HG03571 (cell line): ENCODE results near the gene AKAP7.
"Not testable (repeated sequence)": the region's sequence is repeated elsewhere in the genome, so short reads cannot be mapped to it uniquely, and the experiment has no call there.

ENCODE experiments used
- ATAC-seq: cut with Tn5 transposase; IDR thresholded peaks from one replicate; pipeline ENCODE4 v1.9.1; 2021; ENCODE audit not compliant: unreplicated experiment

Gene AKAP7

DNA sequence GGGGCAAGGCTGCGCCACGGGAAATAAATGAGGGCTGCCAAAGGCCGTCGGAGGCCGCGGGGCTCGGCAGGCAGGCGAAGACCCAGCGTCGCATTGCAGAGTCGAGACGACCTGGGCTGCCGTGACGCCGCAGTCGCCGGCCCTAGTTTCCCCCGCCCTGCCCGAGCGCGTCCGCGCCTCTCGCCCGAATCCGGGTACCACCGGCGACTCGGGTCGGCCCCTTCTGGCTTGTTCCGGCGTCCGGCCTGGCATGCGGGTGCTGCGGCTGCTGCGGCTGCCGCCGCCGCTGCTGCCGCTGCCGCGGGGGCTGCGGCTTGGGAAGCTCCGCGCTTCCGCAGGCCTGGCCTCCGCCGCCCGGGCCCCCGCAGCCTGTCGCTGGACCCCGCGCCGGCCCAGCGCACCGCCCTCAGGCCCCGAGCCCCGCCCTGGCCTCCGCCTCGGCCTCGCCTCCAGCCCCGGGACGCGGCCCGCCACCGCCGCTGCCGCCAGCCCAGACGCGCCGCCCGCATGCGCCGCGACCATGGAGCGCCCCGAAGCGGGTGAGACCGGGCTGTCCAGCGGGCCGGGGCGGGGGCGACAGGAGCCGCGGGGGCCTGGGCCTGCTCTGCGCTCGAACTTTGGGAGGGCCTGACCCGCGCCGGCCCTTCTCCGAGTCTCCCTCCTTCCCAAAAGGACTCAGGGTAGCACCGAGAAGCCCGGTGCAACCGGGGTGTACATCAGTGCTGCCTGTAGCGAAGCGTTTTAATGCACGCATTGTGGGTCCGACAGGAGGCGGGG lies at the start of gene AKAP7:
Gene AKAP7, plus strand, starts transcription at position 224 of the 777 bp plus-strand sequence. Its CDS starts 297 bp downstream, at position 521.
- peak; percentile 79 for ATAC-seq

DNA sequence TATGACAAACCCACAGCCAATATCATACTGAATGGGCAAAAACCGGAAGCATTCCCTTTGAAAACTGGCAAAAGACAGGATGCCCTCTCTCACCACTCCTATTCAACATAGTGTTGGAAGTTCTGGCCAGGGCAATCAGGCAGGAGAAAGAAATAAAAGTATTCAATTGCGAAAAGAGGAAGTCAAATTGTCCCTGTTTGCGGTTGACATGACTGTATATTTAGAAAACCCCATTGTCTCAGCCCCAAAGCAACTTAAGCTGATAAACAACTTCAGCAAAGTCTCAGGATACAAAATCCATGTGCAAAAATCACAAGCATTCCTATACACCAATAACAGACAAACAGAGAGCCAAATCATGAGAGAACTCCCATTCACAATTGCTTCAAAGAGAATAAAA lies 44.9 kb upstream of the AKAP7 start:
- not testable (repeated sequence) for ATAC-seq

DNA sequence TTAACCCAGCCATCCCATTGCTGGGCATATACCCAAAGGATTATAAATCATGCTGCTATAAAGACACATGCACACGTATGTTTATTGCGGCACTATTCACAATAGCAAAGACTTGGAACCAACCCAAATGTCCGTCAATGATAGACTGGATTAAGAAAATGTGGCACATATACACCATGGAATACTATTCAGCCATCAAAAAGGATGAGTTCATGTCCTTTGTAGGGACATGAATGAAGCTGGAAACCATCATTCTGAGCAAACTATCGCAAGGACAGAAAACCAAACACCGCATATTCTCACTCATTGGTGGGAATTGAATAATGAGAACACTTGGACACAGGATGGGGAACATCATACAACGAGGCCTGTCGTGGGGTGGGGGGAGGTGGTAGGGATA lies 43.3 kb upstream of the AKAP7 start:
- ATAC-seq, result not testable (repeated sequence)

DNA sequence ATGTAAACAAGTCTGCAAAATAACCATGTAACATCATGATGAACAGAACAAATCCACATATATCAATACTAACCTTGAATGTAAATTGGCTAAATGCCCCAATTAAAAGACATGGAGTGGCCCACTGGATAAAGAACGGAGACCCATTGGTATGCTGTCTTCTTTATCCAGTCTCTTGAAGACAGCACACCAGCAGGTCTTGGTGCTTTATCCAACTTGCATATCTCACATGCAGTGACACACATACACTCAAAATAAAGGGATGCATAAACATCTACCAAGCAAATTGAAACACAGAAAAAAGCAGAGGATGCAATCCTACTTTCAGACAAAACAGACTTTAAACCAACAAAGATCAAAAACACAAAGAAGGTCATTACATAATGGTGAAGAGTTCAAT lies 41.9 kb upstream of the AKAP7 start:
- no peak for ATAC-seq

DNA sequence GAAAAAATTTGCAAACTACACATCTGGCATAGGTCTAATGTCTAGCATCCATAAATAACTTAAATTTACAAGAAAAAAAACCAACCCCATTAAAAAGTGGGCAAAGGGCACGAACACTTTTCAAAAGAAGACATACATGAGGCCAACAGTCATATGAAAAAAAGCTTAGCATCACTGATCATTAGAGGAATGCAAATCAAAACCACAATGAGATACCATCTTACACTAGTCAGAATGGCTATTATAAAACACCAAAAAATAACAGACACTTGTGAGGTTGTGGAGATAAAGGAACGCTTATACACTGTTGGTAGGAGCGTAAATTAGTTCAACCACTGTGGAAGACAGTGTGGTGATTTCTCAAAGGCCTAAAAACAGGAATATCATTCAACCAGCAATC lies 38.5 kb upstream of the AKAP7 start:
- ATAC-seq, result no peak

DNA sequence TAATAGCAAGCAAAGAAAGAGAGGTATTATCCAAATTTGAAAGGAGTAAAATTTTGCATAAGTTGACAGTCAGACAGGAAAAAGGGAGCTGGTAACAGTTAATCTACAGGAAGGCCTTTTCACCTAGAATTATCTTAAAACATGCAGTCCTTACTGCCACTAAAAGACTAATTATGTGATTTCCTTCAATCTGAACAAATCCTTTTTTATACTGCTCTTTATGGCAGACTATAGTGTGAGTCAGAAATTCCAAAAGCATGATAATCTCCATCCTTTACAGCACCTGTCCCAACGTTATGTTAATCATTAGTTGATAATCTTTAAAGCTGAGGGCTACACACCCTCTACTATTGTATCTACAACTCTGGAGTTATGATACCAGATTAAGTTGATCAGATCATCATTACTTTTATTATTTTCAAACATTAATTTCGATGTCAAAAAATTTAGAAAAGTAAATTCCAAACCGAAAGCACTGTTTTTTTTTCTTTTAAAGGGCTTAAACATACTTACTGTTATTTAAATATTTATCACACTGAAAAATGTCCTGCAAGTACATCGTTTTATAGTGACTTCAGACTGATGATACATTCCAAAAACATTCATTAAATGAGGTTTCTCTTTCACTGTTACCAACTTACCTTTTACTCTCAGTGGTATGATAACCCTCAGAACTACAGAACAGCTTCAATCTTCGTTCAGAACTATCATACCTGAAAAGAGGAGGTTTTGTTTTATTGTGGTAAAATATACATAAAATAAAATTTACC lies 33.2 kb upstream of the AKAP7 start:
- ATAC-seq, result no peak

DNA sequence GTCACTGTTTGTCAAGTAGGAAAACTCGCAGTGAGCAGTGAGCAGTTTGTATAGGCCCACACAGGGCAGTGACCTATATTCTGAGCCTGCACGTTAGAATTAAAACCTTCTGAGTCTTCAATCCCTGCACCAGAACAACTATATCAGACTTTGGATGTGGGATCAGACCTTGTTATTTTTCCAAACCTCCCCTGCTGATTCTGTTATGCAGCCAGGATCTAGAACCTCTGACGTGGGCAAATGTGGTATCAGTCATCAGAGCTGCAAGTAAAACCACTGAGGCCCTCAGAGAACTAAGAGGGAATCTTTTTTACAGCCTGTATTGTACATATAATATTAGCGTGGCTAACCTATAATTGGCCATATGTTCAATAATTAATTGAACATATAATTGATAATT lies 32.0 kb upstream of the AKAP7 start:
- ATAC-seq, result no peak

DNA sequence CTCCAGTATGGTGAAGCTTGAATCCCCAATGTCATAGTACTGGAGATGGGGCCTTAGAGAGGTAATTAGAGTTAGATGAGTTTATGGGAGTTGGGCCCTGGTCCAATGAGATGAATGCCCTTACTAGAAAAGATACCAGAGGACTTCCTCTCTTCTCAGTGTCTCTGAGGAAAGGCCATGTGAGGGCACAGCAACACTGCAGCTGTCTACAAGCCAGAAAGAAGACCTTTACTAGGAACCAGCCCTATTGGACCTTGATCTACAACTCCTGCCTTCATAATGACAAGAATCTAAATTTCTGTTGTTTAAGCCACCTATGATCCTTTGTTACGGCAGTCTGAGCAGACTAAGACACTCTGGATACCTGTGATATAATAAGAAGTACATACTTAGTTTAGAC lies 31.4 kb upstream of the AKAP7 start:
- no peak for ATAC-seq

DNA sequence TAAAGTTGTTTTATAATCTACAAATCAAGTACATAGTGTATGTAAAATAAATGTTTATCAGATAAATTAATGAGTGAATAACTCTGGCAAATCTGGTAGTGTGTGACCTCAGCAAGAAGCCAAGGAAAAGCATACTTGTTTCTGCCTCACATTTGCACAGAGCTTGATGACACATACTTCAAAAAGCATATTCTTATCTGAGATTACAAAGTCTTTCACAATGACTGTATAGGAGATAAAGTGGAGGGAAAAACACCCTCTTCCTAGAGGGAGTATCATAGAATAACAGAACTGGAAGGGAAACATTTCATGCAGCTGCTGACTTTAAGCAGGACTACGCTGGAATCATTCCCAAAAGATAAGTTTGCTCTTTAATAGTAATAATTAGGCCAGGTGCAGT lies 28.1 kb upstream of the AKAP7 start:
- ATAC-seq, result no peak

DNA sequence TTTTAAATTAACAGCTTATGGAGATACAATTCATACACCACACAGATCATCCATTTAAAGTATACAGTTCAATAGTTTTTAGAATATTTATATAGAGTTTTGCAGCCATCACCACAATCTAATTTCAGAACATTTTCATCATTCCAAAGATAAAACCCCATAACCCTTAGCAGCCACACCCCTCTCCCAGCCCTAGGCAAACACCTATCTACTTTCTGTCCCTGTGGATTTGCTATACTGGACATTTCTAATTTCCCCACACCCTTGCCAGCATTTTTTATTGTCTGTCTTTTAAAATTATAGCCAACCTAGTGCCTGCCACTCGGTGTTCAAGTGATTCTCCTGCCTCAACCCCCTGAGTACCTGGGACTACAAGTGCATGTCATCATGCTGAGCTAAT lies 23.0 kb upstream of the AKAP7 start:
- ATAC-seq, result no peak

DNA sequence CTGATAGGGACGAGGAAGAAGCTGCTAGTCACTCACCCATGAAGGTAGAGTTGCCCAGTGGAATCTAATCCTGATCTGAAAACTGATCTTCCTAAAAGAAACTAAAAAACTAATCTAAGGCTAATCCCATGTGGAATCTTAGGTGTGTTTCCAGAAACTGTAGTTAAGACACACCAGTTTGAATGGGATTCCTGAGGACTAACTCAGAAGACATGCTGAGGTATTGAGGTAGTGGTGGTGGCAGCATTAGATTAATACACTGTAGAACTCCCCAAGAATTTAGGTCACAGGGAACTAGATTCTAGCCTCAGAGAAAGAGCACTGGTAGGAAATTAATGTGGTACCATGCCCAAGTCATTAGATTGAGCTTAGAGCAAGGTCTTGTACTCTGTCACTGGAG lies 19.6 kb upstream of the AKAP7 start:
- ATAC-seq, result no peak

DNA sequence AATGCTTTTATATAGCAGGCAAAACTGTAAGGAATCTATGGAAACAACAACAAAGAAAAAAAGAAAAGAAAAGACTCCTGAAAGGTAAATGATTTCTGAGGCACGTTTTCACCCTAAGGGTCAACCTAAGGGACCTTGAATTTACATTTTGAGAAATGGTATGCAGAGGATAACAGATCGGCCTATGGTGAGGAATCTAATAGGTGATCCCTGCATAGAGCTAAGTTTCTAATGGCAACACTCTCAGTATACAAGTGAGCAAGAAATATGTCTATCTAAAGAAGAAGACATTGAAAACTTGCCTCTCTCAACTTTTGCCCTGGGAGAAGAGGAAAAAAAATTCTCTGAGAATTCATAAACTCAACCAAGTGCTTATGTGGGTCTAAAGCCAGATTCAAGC lies 18.9 kb upstream of the AKAP7 start:
- no peak for ATAC-seq

DNA sequence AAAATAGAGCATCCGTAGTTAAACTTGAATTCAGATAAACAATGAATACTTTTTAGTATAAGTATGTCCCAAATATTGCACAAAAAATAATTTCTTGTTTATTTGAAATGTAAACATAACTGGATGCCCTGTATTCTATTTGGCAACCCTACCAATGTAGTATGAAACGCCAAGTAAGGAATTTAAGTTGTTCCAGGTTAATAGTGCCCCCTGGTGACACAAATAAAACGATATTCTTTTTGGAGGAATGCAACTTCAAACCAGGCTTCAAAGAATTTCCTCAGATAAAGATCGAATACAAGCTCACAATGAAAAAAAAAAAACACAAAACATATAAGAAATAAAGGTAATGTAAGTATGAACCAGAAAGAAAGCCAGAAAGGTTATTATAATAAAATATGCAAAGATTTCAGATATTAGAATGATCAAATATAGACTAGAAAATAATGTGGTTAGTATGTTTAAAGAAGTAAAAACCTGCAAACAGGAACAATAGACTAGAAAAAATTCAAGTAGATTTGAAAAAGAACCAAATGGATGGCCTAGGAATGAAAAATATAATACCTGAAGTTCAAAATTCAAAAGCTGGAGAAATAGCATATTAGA lies 18.4 kb upstream of the AKAP7 start:
- ATAC-seq, result no peak

DNA sequence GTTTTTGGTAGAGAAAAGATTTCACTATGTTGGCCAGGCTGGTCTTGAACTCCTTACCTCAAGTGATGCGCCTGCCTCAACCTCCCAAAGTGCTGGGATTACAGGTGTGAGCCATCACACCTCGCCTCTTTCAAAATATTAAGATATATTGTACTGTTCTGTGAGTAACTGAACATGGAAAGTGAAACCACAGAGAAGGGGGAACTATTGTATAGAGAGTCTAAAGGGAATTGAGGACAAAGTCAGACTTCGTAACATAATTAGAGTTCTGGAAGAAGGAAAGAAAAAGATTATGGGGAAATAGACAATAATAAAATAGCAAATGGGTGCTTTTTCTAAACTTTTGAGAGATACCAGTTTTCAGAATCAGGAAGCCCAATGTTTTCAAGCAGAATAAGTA lies 17.4 kb upstream of the AKAP7 start:
- no peak for ATAC-seq

DNA sequence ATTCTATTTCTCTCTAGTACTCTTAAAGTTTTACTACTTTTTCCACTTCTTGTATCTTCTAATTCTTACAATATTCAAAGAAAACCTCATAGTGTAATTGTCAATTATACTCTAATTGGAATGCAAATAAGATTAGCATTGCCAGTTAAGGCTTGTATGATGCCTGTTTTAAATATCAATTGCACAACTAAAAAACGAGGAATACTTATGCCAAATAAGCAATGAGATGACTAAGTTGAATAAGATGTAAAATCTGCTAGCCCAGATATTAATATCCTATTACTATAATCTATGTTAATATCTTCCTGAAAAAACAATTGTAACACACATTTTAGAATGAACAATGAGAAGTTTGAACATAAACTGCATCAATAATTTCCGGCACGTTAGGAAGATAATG lies 13.3 kb upstream of the AKAP7 start:
- ATAC-seq, result no peak

DNA sequence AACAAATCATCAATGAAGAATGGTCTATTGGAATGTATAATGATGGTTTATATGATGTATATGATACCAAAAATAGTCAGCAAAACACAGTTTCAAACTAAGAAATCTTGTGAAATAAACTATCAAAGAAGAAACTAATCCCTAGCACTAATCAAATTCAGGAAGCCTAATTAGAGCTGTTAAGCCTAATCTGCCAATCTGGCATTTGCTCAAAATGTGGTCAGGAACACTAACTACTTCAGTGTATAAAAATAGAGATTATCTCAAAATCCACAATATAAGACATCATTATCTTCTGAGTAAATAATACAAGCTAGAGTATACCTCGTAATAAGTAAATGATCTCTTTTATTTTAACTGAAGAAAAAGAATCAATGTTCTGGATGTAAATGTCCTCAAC lies 12.8 kb upstream of the AKAP7 start:
- no peak for ATAC-seq

DNA sequence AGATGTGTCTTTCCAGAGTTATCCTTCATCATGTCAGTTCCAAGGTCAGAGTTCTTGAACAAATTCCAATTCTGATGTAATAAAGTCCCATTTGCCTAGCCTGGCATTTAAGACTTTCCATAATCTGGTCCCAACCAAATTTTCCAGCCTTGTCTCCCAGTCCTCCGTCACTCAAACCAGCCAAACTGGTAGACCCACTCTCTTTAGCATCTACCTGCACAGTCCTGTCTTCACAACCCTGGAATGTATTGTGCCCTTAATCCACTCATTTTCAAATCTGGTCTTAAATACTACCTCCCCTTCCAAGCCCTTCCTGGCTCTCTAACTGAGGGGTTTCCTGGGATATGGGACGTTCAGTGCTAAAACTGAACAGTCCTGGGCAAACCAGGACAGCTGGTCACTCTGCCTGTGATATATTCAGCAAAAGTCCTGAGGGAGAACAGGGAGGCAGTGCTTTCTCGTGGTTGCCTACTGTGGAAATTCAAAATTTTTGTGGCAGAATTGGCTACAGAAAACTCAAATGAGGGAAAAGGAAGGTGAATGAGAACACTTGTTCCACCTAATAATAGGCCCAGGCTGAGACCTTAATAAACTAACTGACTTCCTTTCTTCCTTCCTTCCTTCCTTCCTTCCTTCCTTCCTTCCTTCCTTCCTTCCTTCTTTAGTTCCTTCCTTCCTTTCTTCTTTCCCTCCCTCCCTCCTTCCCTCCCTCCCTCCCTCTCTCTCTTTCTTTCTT lies 10.8 kb upstream of the AKAP7 start:
- ATAC-seq, result no peak

DNA sequence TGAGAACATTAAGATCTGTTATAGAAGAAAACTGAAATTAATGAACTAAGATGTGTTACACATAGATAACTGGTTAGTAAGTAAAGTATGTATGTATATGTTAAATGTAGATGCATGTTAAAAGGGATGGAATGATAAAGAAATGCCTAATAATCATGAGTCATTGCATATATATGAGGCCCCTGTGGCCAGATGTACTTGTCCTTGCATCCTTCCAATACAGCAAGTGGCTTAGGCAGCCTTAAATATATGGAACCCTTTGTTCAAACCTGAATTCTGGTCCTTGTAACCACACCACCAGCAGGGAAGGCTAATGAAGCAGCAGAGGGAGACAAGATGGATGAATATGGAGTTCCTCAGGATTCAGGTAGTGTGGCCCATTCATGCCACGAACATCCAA lies 9.8 kb upstream of the AKAP7 start:
- no peak for ATAC-seq

DNA sequence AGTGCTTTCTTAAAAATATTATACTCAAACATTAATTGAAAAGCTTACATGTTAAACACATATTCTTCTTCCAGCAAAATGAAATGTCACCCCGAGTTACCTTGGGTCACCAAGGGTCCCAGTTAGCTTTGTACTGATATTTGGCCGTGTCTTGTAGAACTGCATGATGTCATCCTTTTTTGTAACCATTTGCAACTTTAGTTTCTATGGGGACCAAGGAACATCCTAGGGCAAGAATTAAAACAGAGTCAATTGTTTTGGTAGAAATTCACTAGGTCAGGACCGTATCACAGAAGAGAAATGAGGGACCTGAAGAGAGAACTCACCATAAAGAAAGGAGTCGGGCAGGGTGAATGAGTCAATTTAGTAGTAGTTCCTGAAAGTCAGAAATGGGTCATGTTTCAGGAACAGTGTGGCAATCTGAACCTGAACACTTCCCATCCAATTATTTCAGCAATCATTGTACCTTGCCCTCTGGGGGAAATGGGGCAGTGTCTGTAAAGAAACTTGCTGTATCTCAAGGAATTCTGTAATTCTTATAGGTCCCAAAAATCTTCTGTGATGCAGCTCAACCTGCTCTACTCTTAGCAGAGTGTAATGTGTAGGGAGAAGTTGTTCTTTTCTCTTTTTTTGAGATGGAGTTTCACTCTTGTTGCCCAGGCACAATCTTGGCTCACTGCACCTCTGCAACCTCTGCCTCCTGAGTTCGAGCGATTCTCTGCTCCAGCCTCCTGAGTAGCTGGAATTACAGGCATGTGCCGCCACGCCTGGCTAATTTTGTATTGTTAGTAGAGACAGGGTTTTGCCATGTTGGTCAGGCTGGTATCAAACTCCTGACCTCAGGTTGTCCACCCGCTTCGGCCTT lies 5.3 kb upstream of the AKAP7 start:
- no peak for ATAC-seq

DNA sequence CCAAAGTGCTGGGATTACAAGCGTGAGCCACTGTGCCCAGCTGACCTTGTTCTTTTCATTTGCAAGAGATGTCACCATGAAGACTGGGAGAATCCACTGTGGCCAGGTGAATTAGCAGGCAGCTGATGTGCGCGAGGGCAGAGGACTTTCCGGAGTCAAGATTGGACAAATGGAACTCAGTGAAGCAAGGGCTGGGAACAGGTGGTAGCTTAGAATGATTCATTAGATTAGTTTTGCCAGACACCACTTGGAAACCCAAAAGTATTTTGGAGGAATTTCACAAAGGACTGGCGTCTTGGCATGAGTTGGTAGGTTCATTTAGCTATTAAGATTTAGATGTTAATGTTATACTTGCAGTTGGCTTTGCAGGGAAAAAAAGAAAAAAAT lies 4.7 kb upstream of the AKAP7 start:
- ATAC-seq, result no peak

DNA sequence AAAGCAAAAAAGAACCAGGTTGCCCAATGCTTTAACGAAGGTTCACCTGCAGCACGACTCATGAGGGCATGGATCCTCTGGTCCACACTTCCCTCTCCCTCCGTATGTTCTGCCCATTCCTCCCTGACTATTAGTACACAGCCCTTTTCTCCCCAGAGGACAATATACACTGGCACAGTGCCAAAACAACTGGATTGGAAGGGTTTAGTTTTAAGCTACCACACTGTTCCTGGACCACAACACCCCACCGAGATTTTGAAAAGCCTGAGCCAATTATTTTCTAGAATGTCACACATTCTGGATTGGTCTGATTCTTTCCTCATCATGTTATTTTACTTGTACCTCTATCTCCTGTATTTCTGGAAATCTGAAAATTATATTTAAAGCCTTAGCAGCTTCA lies 2.9 kb upstream of the AKAP7 start:
- ATAC-seq, result no peak
